Loucy (cell line): ENCODE measurements around the gene STUM.
"Not testable (repeated sequence)": the region's sequence is repeated elsewhere in the genome, so short reads cannot be mapped to it uniquely, and the experiment has no call there.

Source experiments
- H2AFZ ChIP-seq: fragments of 200-600 bp; sonication (generic); 2 replicates; pipeline ENCODE4 v1.6.0; 2016; ENCODE audit warnings: antibody characterized with exemption, mild to moderate bottlenecking, low read length, moderate library complexity
- H3F3A ChIP-seq: fragments of 200-600 bp; 2 replicates; pipeline ENCODE4 v1.6.0; 2016; ENCODE audit warnings: antibody characterized with exemption, low read depth, mild to moderate bottlenecking
- H3K27me3 ChIP-seq: fragments of 200-600 bp; sonication (generic); 2 replicates; pipeline ENCODE4 v1.6.1; 2014; ENCODE audit warnings: low read length, mild to moderate bottlenecking; ENCODE audit not compliant: insufficient read depth, poor library complexity, severe bottlenecking
- H3K36me3 ChIP-seq: fragments of 200-600 bp; sonication (generic); 2 replicates; pipeline ENCODE4 v1.6.1; 2016; ENCODE audit warnings: low read length; ENCODE audit not compliant: insufficient read depth
- H3K4me1 ChIP-seq: fragments of 200-600 bp; sonication (generic); 2 replicates; pipeline ENCODE4 v1.5.1; 2014; ENCODE audit warnings: low read length, mild to moderate bottlenecking; ENCODE audit not compliant: insufficient read depth, poor library complexity, severe bottlenecking
- H3K4me2 ChIP-seq: fragments of 200-600 bp; sonication (generic); 2 replicates; pipeline ENCODE4 v1.6.0; 2014; ENCODE audit warnings: antibody characterized with exemption, low read length, low read depth, mild to moderate bottlenecking; ENCODE audit not compliant: poor library complexity, severe bottlenecking
- H3K4me3 ChIP-seq: fragments of 200-600 bp; sonication (generic); 2 replicates; pipeline ENCODE4 v1.5.1; 2014; ENCODE audit warnings: low read length, mild to moderate bottlenecking, mixed read lengths; ENCODE audit not compliant: poor library complexity, severe bottlenecking
- H3K79me2 ChIP-seq: fragments of 200-600 bp; sonication (generic); 2 replicates; pipeline ENCODE4 v1.6.1; 2014; ENCODE audit warnings: low read length; ENCODE audit not compliant: insufficient read depth
- H3K9ac ChIP-seq: fragments of 200-600 bp; sonication (generic); 2 replicates; pipeline ENCODE4 v1.6.0; 2014; ENCODE audit warnings: mild to moderate bottlenecking, low read depth, low read length, moderate library complexity; ENCODE audit not compliant: poor library complexity, severe bottlenecking
- H3K9me2 ChIP-seq: fragments of 200-600 bp; sonication (generic); replicated peaks from 2 replicates; pipeline ENCODE4 v1.6.1; 2016; ENCODE audit warnings: low read depth, low read length, mixed read lengths
- H3K9me3 ChIP-seq: fragments of 200-600 bp; sonication (generic); 2 replicates; pipeline ENCODE4 v1.6.1; 2014; ENCODE audit warnings: mild to moderate bottlenecking, antibody characterized with exemption, low read length, low read depth; ENCODE audit not compliant: insufficient read depth
- H4K20me1 ChIP-seq: fragments of 200-600 bp; sonication (generic); 2 replicates; pipeline ENCODE4 v1.6.0; 2014; ENCODE audit warnings: antibody characterized with exemption, low read length, mild to moderate bottlenecking; ENCODE audit not compliant: insufficient read depth, poor library complexity, severe bottlenecking
- EZH2phosphoT487 ChIP-seq: fragments of 200-600 bp; IDR thresholded peaks from 2 replicates; pipeline ENCODE4 v1.6.1; 2018; ENCODE audit warnings: antibody characterized with exemption, mild to moderate bottlenecking, moderate library complexity, borderline replicate concordance
- TF ChIP-seq, protein P1 (sequence below): fragments of 200-600 bp; sonication (generic); conservative IDR thresholded peaks from 2 replicates; pipeline ENCODE4 v1.5.1; 2014; ENCODE audit warnings: mild to moderate bottlenecking, antibody characterized with exemption, low read length

STUM gene

DNA sequence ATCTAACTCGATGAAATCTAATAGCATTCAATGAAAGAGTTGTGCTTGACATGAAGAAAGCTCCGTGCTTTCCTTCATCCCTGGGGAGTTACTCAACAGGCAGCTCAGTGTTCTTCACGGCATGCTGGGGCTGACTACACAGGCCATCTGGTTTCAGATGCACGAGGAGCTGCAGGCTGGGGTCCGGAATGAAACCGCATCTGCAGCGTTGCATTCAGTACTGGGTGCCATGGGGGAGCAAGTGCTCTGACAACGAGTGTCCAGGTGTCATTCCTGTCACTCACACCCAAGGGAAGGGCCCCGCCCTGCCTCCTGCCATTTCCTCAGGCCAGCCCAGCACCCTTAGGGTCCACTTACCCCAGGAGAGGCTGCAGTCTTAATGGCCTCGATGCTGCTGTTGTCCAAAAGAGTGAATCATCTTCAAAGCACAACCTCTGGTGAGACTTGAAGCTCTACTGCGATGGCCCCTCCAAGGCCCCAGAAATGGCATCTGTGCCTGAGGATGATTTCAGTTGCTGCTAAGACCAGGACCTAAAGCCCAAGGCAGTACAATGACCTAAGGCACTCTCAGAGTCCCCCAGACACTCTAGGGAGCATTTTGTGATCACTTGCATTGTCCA, 61.4 kb downstream of the STUM start:
- peaks cover 7% of the 10 kb centered on the region for H3K4me1 ChIP-seq
- no peaks in the 10 kb centered on the region for H3F3A ChIP-seq
- TF ChIP-seq EZH2phosphoT487: no peak
- TF ChIP-seq, protein P1, sequence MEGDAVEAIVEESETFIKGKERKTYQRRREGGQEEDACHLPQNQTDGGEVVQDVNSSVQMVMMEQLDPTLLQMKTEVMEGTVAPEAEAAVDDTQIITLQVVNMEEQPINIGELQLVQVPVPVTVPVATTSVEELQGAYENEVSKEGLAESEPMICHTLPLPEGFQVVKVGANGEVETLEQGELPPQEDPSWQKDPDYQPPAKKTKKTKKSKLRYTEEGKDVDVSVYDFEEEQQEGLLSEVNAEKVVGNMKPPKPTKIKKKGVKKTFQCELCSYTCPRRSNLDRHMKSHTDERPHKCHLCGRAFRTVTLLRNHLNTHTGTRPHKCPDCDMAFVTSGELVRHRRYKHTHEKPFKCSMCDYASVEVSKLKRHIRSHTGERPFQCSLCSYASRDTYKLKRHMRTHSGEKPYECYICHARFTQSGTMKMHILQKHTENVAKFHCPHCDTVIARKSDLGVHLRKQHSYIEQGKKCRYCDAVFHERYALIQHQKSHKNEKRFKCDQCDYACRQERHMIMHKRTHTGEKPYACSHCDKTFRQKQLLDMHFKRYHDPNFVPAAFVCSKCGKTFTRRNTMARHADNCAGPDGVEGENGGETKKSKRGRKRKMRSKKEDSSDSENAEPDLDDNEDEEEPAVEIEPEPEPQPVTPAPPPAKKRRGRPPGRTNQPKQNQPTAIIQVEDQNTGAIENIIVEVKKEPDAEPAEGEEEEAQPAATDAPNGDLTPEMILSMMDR: no peak
- no peaks in the 10 kb centered on the region for H3K27me3 ChIP-seq
- no peaks in the 10 kb centered on the region for H3K79me2 ChIP-seq
- no peak overlapping the region for H3K4me2 ChIP-seq
- no peaks in the 10 kb centered on the region for H3K9me2 ChIP-seq
- H3K9ac ChIP-seq: no peak overlapping the region
- no peak overlapping the region for H2AFZ ChIP-seq
- H4K20me1 ChIP-seq: no peaks in the 10 kb centered on the region
- H3K36me3 ChIP-seq: no peaks in the 10 kb centered on the region
- H3K4me3 ChIP-seq: no peak overlapping the region
- H3K9me3 ChIP-seq: no peaks in the 10 kb centered on the region

DNA sequence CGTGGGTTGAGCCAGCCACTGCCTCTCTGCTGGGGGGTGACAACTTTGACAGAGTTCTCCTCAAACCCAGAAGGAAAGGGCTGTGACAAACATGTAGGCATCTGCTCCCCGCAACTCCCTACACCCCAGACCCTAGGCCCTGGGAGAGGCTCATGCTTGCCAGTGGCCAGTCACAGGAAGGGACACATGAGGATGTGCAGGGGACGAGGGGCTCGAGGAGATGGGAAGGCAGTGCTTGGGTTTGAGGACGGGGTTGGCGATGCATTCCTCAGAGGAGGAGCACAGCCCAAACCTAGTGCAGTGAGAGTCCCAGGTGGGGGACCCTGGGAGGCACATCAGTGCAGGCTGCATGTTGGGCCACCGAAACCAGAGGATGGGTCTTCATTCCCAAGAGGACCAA, 62.1 kb downstream of the STUM start:
- Histone ChIP-seq H3K4me3 (no peak overlapping the region), H2AFZ (no peak overlapping the region), H3K9me2 (no peaks in the 10 kb centered on the region), H3F3A (no peaks in the 10 kb centered on the region), H3K9ac (no peak overlapping the region), H3K79me2 (no peaks in the 10 kb centered on the region), H3K4me1 (peaks cover 7% of the 10 kb centered on the region), H3K9me3 (no peaks in the 10 kb centered on the region), H3K27me3 (no peaks in the 10 kb centered on the region), H4K20me1 (no peaks in the 10 kb centered on the region), H3K4me2 (no peak overlapping the region), H3K36me3 (no peaks in the 10 kb centered on the region)
- TF ChIP-seq EZH2phosphoT487: no peak
- TF ChIP-seq, protein P1: no peak

DNA sequence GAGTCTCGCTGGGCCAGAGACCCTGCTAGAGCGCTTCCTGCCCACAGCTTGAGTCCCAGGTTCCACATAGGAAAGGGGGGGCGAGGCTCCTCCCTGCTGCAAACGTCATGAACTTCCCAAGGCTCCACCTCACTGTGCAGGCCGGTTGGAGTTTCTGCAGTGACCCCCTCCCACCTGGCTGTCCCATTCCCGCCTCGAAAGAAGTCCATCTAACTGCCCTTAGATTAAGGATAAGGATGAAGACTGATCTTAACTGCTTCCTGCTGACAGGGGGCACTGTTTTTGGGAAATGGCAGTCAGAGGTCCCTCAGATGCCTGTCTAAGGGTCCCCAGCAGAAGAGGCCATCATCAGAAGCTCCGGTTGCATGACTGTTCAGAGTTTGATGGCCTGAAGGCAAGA, 62.7 kb downstream of the STUM start:
- Histone ChIP-seq H3K9me2 (no peaks in the 10 kb centered on the region), H4K20me1 (no peaks in the 10 kb centered on the region), H3K27me3 (no peaks in the 10 kb centered on the region), H2AFZ (no peak overlapping the region), H3K9me3 (no peaks in the 10 kb centered on the region), H3K9ac (no peak overlapping the region), H3K4me3 (no peak overlapping the region), H3K4me2 (no peak overlapping the region), H3K79me2 (no peaks in the 10 kb centered on the region), H3K4me1 (peaks cover 7% of the 10 kb centered on the region), H3K36me3 (no peaks in the 10 kb centered on the region), H3F3A (no peaks in the 10 kb centered on the region)
- no peak for TF ChIP-seq EZH2phosphoT487
- TF ChIP-seq, protein P1: peak; percentile 35; the same call in 1 of the 2 replicates

DNA sequence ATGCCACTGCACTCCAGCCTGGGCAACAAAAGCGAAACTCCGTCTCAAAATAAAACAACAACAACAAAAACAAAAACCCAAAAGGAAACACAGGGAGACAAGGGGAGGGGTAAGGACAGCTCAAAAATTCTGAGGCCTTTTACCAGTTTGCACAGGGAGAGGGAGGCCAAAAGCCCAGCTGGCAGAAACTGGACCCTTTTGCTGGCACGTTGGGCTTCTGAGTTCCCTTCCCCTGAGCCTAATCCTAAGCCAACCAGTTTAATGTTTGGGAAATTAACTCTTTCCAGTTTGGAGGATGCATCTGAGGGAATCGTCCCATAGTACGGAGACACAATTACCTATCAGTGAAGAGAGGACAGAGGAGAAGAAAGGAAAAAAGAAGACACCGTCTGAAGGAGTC, 63.4 kb downstream of the STUM start:
- not testable (repeated sequence) for H3K27me3 ChIP-seq, H3K4me1 ChIP-seq, H3K79me2 ChIP-seq, H4K20me1 ChIP-seq, H2AFZ ChIP-seq, H3K4me2 ChIP-seq, H3K9me2 ChIP-seq, H3K36me3 ChIP-seq, H3F3A ChIP-seq, H3K9me3 ChIP-seq, H3K4me3 ChIP-seq, H3K9ac ChIP-seq
